Neural crest cell (in vitro differentiated cells): Measurements from ENCODE around the gene GPX3. TPM values are rescaled to one million over a fixed set of nuclear protein-coding genes. Genes with fewer than 3 reads are reported as not detected.

Experiments
- DNase-seq: peaks from one replicate; pipeline ENCODE4 v3.0.0; 2021; ENCODE audit warnings: low read depth, mixed read lengths, low spot score
- H3K27ac Mint-ChIP-seq: one replicate; pipeline ENCODE4 v1.8.0; 2021; ENCODE audit warnings: mild to moderate bottlenecking, mixed read lengths; ENCODE audit not compliant: unreplicated experiment
- H3K27me3 Mint-ChIP-seq: 2 replicates; pipeline ENCODE4 v1.8.0; 2021; ENCODE audit warnings: low read depth, mild to moderate bottlenecking, mixed read lengths
- H3K36me3 Mint-ChIP-seq: 2 replicates; pipeline ENCODE4 v1.8.0; 2021; ENCODE audit warnings: low read depth, mild to moderate bottlenecking, mixed read lengths
- H3K4me1 Mint-ChIP-seq: 2 replicates; pipeline ENCODE4 v1.8.0; 2021; ENCODE audit warnings: mixed read lengths
- H3K4me3 Mint-ChIP-seq: one replicate; pipeline ENCODE4 v1.8.0; 2021; ENCODE audit warnings: mild to moderate bottlenecking, mixed read lengths
- H3K9me3 Mint-ChIP-seq: 2 replicates; pipeline ENCODE4 v1.8.0; 2021; ENCODE audit warnings: mixed read lengths
- total RNA-seq: library from RNA; stranded (reverse); gene quantifications from 2 replicates; pipeline ENCODE4 v1.2.1, GENCODE V29; 2021
- TF ChIP-seq, protein P1 (sequence below): fragments of 200-600 bp; sonication (generic); conservative IDR thresholded peaks from 2 replicates; pipeline ENCODE4 v1.5.0; 2021; ENCODE audit warnings: antibody characterized with exemption, mild to moderate bottlenecking

The GPX3 gene
- total RNA-seq, 1 donor from 2014 or later, result 4.6 TPM

GRCh38 chr5:151058891-151059489 lies 38.6 kb downstream of the GPX3 start:
- H3K4me1 Mint-ChIP-seq, result peaks cover 6% of the 10 kb centered on the region
- H3K27ac Mint-ChIP-seq, result no peak overlapping the region
- TF ChIP-seq, protein P1, sequence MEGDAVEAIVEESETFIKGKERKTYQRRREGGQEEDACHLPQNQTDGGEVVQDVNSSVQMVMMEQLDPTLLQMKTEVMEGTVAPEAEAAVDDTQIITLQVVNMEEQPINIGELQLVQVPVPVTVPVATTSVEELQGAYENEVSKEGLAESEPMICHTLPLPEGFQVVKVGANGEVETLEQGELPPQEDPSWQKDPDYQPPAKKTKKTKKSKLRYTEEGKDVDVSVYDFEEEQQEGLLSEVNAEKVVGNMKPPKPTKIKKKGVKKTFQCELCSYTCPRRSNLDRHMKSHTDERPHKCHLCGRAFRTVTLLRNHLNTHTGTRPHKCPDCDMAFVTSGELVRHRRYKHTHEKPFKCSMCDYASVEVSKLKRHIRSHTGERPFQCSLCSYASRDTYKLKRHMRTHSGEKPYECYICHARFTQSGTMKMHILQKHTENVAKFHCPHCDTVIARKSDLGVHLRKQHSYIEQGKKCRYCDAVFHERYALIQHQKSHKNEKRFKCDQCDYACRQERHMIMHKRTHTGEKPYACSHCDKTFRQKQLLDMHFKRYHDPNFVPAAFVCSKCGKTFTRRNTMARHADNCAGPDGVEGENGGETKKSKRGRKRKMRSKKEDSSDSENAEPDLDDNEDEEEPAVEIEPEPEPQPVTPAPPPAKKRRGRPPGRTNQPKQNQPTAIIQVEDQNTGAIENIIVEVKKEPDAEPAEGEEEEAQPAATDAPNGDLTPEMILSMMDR, result no peak
- H3K9me3 Mint-ChIP-seq, result no peaks in the 10 kb centered on the region
- H3K27me3 Mint-ChIP-seq, result no peaks in the 10 kb centered on the region
- no peak overlapping the region for H3K4me3 Mint-ChIP-seq
- H3K36me3 Mint-ChIP-seq, result no peaks in the 10 kb centered on the region
- DNase-seq, result no peak

DNA sequence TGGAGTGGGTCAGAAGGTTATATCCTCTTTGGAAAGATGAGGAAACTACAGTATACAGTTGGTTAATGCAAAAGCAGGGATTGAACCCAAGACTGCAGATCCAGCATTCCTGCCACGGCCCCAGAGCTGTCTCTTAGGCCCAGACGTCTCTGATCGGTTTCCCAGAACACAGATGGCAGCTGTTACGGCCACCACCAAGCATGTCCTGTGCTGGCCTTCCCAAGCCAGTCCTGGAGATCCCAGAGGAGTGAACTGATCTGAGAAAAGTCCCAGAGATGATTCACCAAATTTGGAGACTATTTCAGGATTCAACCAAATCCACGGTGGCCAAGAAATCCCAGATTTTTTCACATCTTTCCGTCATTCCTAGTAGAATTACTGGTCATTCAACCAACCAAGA lies 40.4 kb downstream of the GPX3 start:
- DNase-seq, result no peak
- TF ChIP-seq, protein P1, result no peak
- Mint-ChIP-seq H3K4me3 (no peak overlapping the region), H3K27me3 (no peaks in the 10 kb centered on the region), H3K27ac (no peak overlapping the region), H3K4me1 (peaks cover 9% of the 10 kb centered on the region), H3K36me3 (no peaks in the 10 kb centered on the region), H3K9me3 (no peaks in the 10 kb centered on the region)

DNA sequence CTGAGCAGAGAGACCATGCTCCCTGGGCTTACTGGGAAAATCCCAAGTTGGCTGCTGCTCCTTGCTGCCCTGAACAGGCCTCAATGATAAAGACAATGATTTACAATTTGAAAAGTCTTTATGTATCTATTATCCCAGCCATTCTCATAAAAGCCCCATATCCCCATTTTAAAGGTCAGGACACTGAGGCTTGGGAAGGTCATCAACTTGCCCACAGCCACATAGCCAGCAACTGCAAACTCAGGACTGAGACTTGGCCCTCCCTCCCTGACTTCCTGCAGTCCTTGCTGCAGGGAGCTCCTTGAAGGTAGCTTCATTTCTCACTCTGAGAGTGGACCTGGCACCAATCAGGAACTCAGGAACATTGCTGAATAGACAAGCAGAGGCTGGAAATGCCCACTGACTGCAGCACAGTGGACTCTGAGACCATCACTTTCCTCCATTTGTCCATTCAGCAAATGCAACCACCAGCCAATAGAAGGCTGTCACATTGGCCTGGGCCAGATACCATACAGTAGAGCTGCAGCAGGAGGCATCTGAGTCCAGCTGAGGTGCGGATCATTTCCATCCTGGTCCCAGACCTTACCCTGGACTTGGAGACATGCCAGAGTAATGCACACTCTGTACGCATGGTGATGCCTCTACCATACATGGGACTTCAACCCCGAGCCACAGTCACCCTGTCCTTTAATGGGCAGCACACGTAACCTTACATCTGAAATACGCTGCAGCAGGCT lies 42.2 kb downstream of the GPX3 start:
- H3K36me3 Mint-ChIP-seq, result no peaks in the 10 kb centered on the region
- no peaks in the 10 kb centered on the region for H3K9me3 Mint-ChIP-seq
- H3K4me1 Mint-ChIP-seq, result peaks cover 17% of the 10 kb centered on the region
- no peak for DNase-seq
- no peaks in the 10 kb centered on the region for H3K27me3 Mint-ChIP-seq
- H3K27ac Mint-ChIP-seq, result no peak overlapping the region
- TF ChIP-seq, protein P1, result no peak
- no peak overlapping the region for H3K4me3 Mint-ChIP-seq

DNA sequence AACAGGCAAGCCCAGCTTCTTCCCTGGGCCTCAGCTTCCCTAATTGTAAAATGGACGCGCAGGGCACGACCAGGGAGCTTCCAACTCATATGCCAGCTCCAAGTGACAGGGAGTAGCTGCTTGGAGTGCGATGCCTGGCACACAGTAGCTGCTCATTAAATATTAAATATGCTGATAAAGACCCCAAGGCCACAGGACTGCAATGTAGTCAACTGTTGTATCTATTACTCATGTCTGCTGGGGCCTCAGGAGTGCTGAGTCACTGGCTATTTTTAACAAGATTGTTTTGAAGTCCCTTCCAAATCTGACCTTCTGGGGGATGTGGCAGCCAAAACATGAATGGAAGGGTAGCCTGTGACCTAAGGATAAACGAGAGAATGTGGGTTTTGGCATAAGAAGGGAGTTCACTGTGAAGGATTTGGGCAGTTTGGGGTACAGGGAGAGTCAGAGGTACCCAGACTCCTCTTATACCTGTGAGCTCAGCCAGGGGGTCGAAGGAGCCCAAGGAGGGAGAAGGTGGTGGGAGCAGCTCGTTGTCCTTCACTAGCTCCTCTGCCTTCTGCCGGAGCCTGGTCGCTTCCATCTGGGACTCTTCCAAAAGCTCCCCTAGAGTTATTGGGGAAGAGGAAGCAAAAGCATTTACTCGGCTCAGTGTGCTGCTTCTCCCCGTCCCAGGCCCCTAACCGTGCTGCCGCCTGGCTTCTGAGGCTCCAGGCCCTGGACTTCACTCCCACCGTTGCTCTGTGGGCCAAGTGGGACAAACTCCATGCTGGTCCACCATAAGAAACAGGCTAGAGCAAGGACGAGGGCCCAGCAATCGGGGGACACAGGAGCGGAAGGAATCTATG lies 43.0 kb downstream of the GPX3 start:
- Mint-ChIP-seq H3K36me3 (no peaks in the 10 kb centered on the region), H3K4me1 (peaks cover 25% of the 10 kb centered on the region), H3K9me3 (no peaks in the 10 kb centered on the region), H3K4me3 (no peak overlapping the region), H3K27ac (peak overlapping the region; percentile 96), H3K27me3 (no peaks in the 10 kb centered on the region)
- no peak for DNase-seq
- TF ChIP-seq, protein P1, result no peak

DNA sequence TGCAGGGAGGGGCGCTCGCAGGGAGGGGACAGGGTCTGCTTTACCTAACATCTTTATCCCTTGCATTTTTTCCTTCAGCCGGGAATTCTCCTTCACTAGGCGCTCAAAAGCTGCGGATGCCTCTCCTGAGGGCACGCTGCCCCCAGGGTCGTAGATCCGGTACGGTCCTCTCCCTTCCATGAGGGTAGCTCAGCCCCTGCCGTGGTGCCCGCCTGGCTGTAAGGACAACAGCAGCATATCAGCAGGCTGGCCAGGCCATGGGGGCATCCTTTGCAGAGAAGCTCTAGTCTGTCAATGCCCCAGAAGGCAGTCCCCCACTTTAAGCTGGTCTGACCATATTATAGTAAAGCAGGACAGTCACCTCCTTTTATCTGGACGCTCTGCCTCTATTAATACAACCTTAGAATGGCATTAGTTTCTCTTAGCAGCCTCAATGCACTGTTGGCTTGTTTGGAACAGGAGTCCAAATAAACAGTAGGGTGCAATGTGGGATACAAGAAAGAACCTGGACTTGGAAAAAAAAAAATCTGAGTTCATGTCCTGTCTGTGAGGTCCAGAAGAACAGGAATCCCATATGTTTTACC lies 44.6 kb downstream of the GPX3 start:
- no peak for DNase-seq
- no peaks in the 10 kb centered on the region for H3K36me3 Mint-ChIP-seq
- TF ChIP-seq, protein P1, result no peak
- H3K4me3 Mint-ChIP-seq, result no peak overlapping the region
- peaks cover 25% of the 10 kb centered on the region for H3K4me1 Mint-ChIP-seq
- no peaks in the 10 kb centered on the region for H3K9me3 Mint-ChIP-seq
- H3K27me3 Mint-ChIP-seq, result no peaks in the 10 kb centered on the region
- H3K27ac Mint-ChIP-seq, result no peak overlapping the region
